GM18868 (cell line): ENCODE results near the gene MIOS.
A peak's percentile ranks its signal among the peaks of the same experiment; 100 is the strongest.
"Not testable (repeated sequence)": the region's sequence is repeated elsewhere in the genome, so short reads cannot be mapped to it uniquely, and the experiment has no call there.

Experiments
- ATAC-seq: cut with Tn5 transposase; IDR thresholded peaks from one replicate; pipeline ENCODE4 v1.9.1; 2021; ENCODE audit warnings: mild to moderate bottlenecking, moderate library complexity; ENCODE audit not compliant: unreplicated experiment

The MIOS gene

DNA sequence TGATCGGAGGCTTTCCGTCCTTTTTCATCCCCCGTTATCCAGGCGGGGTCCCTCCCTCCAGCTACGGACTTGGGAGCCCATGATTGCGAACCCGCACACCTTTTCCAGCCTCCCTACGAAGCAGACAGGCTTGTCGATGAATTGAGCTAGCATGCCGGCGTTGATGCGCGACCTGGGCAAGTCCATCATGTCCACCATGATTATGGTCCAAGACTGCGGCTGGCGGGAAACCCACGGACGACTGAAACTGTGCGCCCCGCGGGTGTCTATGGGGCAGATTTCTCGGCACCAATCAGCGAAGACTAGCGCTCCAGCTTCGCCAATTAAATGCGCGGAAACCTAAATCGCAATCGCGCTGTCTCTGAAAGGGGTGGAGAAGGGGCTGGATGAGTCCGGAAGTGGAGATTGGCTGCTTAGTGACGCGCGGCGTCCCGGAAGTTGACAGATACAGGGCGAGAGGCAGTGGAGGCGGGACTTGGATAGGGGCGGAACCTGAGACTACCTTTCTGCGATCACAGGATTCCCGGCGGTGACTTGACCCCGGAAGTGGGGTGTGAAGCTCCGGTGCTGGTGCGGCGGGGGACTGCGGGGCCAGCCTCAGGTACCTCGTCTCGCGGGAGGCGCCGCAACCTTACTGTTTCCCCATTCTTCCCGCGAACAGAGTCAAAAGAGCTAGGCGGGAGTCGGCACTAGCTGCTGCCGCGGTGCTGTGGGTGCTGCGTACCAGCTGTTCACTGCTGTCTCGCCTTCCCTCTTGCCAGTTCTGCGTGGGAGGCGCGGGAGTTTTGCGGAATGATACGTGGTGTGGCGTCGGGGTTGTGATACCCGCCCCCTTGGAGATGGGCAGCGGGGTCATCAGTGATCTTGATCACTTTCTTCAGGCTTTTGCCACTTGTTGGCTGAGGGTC, 73.8 kb downstream of the MIOS start, which contains the start of gene UMAD1:
UMAD1 (plus strand) TSS at position 532 of the 908 bp plus-strand sequence. CDS start 32,620 bp downstream, outside the sequence.
- peak; percentile 96 for ATAC-seq

- ATAC-seq: peak; percentile 7
Observed at GRCh38 chr7:7641129-7641663, 74.5 kb downstream of the MIOS start.

DNA sequence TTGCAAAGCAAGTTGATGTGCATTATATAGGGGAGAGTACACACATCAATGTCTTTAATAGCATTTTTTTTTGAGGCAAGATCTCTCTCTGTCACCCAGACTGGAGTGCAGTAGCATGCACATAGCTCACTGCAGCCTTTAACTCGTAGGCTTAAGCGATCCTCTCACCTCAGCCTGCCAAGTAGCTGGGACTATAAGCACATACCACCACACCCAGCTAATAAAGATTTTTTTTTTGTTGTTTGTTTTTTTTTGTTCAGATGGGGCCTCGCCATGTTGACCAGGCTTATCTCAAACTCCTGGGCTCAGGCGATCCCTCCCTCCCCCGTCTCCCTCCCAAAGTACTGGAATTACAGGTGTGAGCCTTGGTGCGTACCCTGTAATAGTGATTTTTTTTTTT, 75.4 kb downstream of the MIOS start:
- no peak for ATAC-seq

- ATAC-seq: no peak
Observed at GRCh38 chr7:7647495-7648036, 80.9 kb downstream of the MIOS start.

GRCh38 chr7:7650682-7651206, 84.1 kb downstream of the MIOS start:
- ATAC-seq: no peak

- no peak for ATAC-seq
Observed at GRCh38 chr7:7651479-7651878, 84.8 kb downstream of the MIOS start.

DNA sequence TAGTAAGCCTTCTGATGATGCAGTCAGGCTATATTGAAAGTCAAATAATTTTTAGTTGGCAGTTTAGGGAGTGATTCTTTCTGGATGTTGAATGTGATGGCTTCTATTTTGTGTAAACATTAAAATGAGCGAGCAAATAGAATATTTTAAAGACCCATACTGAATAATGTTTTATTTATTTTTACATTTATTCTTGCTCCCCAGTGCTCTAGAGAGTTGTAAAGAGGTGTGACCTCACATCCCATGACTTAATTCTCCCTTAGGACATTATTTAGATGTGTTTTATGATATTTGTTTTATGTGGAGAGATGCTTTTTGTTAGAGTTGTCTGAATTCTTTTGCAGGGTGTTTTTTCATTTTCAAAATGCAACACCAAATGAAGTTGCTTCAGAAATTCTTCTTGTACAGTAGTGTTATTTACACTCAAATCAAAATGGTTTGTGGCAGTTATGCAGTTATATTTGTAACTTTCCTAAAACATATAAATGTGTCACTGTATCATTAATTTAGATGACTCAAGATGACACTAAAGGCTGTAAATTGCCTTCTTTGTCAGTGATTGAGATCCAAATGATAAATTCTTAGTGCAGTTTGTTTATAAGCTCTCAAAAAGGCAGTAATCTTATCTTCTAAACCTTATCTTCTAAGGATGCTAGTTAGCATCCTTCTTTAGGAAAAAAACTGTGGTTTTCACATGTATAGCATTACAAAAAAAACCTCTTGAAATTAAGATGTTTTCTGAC, 86.3 kb downstream of the MIOS start:
- ATAC-seq: no peak

- no peak for ATAC-seq
Observed at GRCh38 chr7:7653593-7654187, 87.0 kb downstream of the MIOS start.

- ATAC-seq: no peak
Observed at GRCh38 chr7:7654964-7655715, 88.5 kb downstream of the MIOS start.

- not testable (repeated sequence) for ATAC-seq
Observed at GRCh38 chr7:7656459-7656858, 89.8 kb downstream of the MIOS start.
